MM.1S (cell line): ENCODE measurements around the gene NFIX.

ENCODE experiments used
- DNase-seq: peaks from one replicate; pipeline ENCODE4 v3.0.0-alpha.2; 2015
- H2AFZ ChIP-seq: fragments of 300-600 bp; sonication (generic); 2 replicates; pipeline ENCODE4 v1.6.0; 2016; ENCODE audit warnings: antibody characterized with exemption, low read length
- H3F3A ChIP-seq: fragments of 300-600 bp; sonication (generic); 2 replicates; pipeline ENCODE4 v1.6.1; 2016; ENCODE audit warnings: mild to moderate bottlenecking, antibody characterized with exemption, low read length, moderate library complexity, mixed read lengths; ENCODE audit not compliant: insufficient read depth
- H3K27ac ChIP-seq: fragments of 300-600 bp; sonication (generic); 2 replicates; pipeline ENCODE4 v1.5.1; 2016; ENCODE audit warnings: mild to moderate bottlenecking, low read length
- H3K27me3 ChIP-seq: fragments of 300-600 bp; sonication (generic); replicated peaks from 2 replicates; pipeline ENCODE4 v1.6.0; 2016; ENCODE audit warnings: low read length; ENCODE audit not compliant: insufficient read depth
- H3K36me3 ChIP-seq: fragments of 300-600 bp; sonication (generic); replicated peaks from 2 replicates; pipeline ENCODE4 v1.6.1; 2016; ENCODE audit warnings: mild to moderate bottlenecking, low read length, mixed read lengths; ENCODE audit not compliant: insufficient read depth
- H3K4me1 ChIP-seq: fragments of 300-600 bp; sonication (generic); 2 replicates; pipeline ENCODE4 v1.6.1; 2016; ENCODE audit warnings: low read length, mixed read lengths
- H3K4me2 ChIP-seq: fragments of 300-600 bp; sonication (generic); 2 replicates; pipeline ENCODE4 v1.6.0; 2016; ENCODE audit warnings: low read depth, low read length
- H3K4me3 ChIP-seq: fragments of 300-600 bp; sonication (generic); 2 replicates; pipeline ENCODE4 v1.5.1; 2016; ENCODE audit warnings: low read length, mixed read lengths
- H3K79me2 ChIP-seq: fragments of 300-600 bp; sonication (generic); 2 replicates; pipeline ENCODE4 v1.6.1; 2016; ENCODE audit warnings: mixed run types, low read length, mixed read lengths
- H3K9ac ChIP-seq: fragments of 300-600 bp; sonication (generic); 2 replicates; pipeline ENCODE4 v1.6.1; 2016; ENCODE audit warnings: low read length, mixed read lengths
- H3K9me2 ChIP-seq: fragments of 300-600 bp; sonication (generic); replicated peaks from 2 replicates; pipeline ENCODE4 v1.6.1; 2016; ENCODE audit warnings: mild to moderate bottlenecking, low read length, mixed read lengths; ENCODE audit not compliant: insufficient read depth
- H3K9me3 ChIP-seq: fragments of 300-600 bp; sonication (generic); replicated peaks from 2 replicates; pipeline ENCODE4 v1.6.1; 2016; ENCODE audit warnings: mild to moderate bottlenecking, low read length, mixed read lengths; ENCODE audit not compliant: insufficient read depth
- H4K20me1 ChIP-seq: fragments of 300-600 bp; sonication (generic); 2 replicates; pipeline ENCODE4 v1.6.1; 2016; ENCODE audit warnings: mild to moderate bottlenecking, low read length, moderate library complexity, mixed read lengths; ENCODE audit not compliant: insufficient read depth
- CTCF ChIP-seq: fragments of 300-600 bp; sonication (generic); IDR thresholded peaks from 2 replicates; pipeline ENCODE4 v1.5.1; 2016; ENCODE audit warnings: antibody characterized with exemption, low read length, mixed read lengths
- EZH2 ChIP-seq: fragments of 300-600 bp; sonication (generic); optimal IDR thresholded peaks from 2 replicates; pipeline ENCODE3; 2017; ENCODE audit warnings: low read depth, mild to moderate bottlenecking, antibody characterized with exemption, low read length, mixed read lengths
- EZH2phosphoT487 ChIP-seq: fragments of 300-600 bp; sonication (generic); IDR thresholded peaks from 2 replicates; pipeline ENCODE4 v1.6.1; 2018; ENCODE audit warnings: antibody characterized with exemption, low read length

Gene NFIX

GRCh38 chr19:13083627-13084026, 88.4 kb downstream of the NFIX start:
- no peaks in the 10 kb centered on the region for H3K9me3 ChIP-seq
- no peaks in the 10 kb centered on the region for H3K9me2 ChIP-seq
- no peak overlapping the region for H2AFZ ChIP-seq
- no peak overlapping the region for H3K27ac ChIP-seq
- H3K4me1 ChIP-seq: peaks cover 7% of the 10 kb centered on the region
- no peaks in the 10 kb centered on the region for H3K79me2 ChIP-seq
- H3F3A ChIP-seq: no peaks in the 10 kb centered on the region
- no peak overlapping the region for H3K4me3 ChIP-seq
- H3K36me3 ChIP-seq: no peaks in the 10 kb centered on the region
- H4K20me1 ChIP-seq: no peaks in the 10 kb centered on the region
- no peak overlapping the region for H3K4me2 ChIP-seq
- H3K27me3 ChIP-seq: no peaks in the 10 kb centered on the region
- no peak for DNase-seq
- TF ChIP-seq EZH2phosphoT487: no peak
- TF ChIP-seq CTCF: no peak
- TF ChIP-seq EZH2: no peak
- no peak overlapping the region for H3K9ac ChIP-seq

GRCh38 chr19:13085666-13086065, 90.4 kb downstream of the NFIX start:
- H3K4me2 ChIP-seq: no peak overlapping the region
- no peaks in the 10 kb centered on the region for H3K79me2 ChIP-seq
- TF ChIP-seq CTCF (no peak), EZH2 (no peak), EZH2phosphoT487 (no peak)
- no peaks in the 10 kb centered on the region for H3F3A ChIP-seq
- H2AFZ ChIP-seq: no peak overlapping the region
- DNase-seq: no peak
- no peaks in the 10 kb centered on the region for H3K9me2 ChIP-seq
- H3K27me3 ChIP-seq: no peaks in the 10 kb centered on the region
- H3K4me1 ChIP-seq: peaks cover 7% of the 10 kb centered on the region
- no peak overlapping the region for H3K9ac ChIP-seq
- no peaks in the 10 kb centered on the region for H3K36me3 ChIP-seq
- no peaks in the 10 kb centered on the region for H3K9me3 ChIP-seq
- no peaks in the 10 kb centered on the region for H4K20me1 ChIP-seq
- H3K4me3 ChIP-seq: no peak overlapping the region
- H3K27ac ChIP-seq: no peak overlapping the region

GRCh38 chr19:13086341-13086740, 91.1 kb downstream of the NFIX start:
- Histone ChIP-seq H3K4me1 (peaks cover 7% of the 10 kb centered on the region), H4K20me1 (no peaks in the 10 kb centered on the region), H3F3A (no peaks in the 10 kb centered on the region), H2AFZ (no peak overlapping the region), H3K36me3 (no peaks in the 10 kb centered on the region), H3K4me3 (no peak overlapping the region), H3K9me3 (no peaks in the 10 kb centered on the region), H3K79me2 (no peaks in the 10 kb centered on the region), H3K4me2 (no peak overlapping the region), H3K9me2 (no peaks in the 10 kb centered on the region), H3K27ac (no peak overlapping the region), H3K27me3 (no peaks in the 10 kb centered on the region; the same call in 1 of the 2 replicates), H3K9ac (no peak overlapping the region)
- DNase-seq: no peak
- no peak for TF ChIP-seq EZH2phosphoT487
- no peak for TF ChIP-seq CTCF
- TF ChIP-seq EZH2: no peak
